GM21381 (cell line): ENCODE measurements around the gene PTRH2.

Experiments used
- ATAC-seq: cut with Tn5 transposase; IDR thresholded peaks from one replicate; pipeline ENCODE4 v1.9.1; 2021; ENCODE audit warnings: mild to moderate bottlenecking, moderate library complexity; ENCODE audit not compliant: unreplicated experiment

The PTRH2 gene

DNA sequence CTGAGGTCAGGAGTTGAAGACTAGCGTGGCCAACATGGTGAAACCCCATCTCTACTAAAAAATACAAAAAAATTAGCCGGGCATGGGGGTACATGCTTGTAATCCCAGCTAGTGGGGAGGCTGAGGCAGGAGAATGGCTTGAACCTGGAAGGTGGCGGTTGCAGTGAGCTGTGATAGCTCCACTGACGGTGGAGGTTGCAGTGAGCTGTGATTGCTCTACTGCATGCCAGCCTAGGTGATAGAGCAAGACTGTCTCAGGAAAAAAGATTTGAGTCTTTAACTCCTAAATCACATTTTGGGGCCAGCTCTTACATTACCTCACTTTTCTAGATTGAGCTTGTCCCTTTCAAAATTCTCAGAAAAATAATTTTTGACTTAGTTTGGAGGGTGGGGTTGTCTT lies 15.4 kb upstream of the PTRH2 start:
- ATAC-seq = no peak

DNA sequence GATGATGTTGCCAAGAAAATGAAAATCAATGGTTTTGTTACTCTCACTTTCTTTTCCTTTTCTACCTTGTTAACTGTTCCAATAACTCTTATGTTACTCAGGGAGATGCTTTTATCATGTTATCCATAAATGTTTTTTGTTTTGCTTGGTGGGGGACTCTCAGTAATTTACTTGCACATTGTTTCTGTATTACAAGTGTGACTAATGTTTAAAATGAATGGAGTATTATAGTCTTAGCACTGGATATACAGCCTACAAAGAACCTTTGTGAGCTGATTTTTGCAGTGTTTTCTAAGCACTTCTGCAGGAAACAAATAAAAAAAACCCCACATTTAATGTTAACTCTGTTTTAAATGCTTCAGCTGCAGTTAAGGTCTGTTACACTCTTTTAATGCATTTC lies 12.3 kb upstream of the PTRH2 start:
- no peak for ATAC-seq

DNA sequence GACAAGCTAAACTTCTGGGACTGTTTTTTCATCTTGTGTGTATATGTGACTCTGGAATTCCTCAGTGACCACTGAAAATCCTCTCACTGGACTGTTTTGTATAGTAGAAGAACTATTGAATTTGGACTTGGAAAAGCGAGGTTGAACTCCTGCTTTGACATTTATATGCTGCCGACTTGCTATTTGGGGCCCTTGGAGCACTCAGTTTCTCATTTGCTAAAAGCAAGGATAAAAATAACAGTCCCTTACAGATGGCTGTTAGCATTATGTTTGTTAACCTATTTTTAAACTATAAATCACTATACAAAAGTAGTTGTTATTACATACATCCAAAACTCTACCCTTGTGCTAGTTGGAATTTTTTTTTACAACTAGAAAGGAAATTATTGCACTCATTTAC lies 9.2 kb upstream of the PTRH2 start:
- no peak for ATAC-seq

DNA sequence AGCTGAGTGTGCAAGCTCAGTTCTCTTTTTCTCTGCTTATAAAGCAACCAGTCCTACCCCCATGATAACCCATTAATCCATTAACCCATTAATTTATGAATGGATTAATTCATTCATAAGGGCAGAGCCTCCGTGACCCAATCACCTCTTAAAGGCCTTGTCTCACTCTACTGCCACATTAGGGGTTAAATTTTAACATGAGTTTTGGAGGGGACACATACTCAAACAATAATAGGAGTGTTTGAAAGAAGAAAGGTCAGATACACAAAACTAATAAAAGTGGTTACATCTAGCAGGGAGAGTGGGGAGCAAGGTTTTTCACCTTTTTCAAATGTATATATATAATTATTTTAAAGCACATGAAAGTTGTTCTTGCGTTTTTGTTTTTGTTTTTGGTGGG lies 7.0 kb upstream of the PTRH2 start:
- no peak for ATAC-seq

DNA sequence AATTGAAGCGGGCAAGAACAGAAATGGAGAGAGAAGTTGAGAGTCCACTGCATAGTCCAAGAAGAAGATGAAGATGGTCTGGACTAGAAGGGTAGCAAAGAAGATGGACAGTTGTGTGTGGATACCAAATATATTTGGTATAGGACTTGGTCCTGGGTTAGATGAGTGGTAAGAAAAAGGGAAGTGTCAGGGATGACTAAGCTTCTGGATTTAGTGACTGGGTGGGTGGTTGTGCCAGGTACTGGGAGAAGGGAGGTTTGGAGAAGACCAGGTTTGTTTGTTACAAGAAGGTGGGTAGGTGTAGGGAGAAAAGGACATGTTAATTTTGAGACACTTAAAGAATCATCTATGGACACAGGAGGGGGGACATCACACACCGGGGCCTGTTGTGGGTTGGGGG lies 5.6 kb upstream of the PTRH2 start:
- no peak for ATAC-seq

DNA sequence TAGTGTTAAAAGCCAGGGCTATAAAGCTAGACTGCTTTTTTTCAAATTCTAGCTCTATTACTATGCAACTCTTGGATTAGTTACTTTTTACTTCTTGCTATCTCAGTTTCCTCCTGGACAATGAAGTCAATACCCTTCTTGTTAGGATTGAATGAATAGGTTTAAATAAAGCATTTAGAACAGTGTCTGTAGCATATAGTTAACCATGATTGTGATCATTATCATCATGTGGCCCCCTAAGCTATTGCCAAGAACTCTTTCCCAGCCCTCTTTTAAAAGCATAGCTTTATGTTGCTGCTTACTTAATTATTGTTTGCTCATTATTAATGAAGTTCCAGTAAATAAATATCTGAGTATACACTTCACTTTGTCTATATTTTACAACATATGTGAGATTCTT lies 4.7 kb upstream of the PTRH2 start:
- ATAC-seq = no peak

DNA sequence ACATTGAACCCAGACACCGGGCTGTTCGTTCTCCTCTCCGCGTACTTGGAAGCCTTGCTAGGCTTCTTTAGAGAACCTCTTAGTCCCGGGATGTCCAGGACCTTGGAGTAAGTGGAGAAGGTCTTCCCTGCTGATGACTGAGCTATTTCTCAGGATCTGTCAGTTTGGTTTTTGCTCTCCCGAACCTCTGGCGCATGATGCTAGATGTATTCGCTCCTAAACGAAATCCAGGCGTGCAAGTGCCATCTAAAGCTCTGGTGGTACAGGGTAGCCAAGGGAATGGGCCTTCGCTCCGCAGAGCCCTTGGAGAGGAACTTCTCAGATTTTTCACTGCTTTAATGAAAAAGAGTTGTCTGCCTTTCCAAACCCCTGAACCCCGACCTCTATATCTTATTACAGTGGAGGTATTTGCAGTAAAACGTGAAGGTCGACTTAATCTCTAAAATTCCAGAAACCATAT lies 771 bp upstream of the PTRH2 start:
- no peak for ATAC-seq

DNA sequence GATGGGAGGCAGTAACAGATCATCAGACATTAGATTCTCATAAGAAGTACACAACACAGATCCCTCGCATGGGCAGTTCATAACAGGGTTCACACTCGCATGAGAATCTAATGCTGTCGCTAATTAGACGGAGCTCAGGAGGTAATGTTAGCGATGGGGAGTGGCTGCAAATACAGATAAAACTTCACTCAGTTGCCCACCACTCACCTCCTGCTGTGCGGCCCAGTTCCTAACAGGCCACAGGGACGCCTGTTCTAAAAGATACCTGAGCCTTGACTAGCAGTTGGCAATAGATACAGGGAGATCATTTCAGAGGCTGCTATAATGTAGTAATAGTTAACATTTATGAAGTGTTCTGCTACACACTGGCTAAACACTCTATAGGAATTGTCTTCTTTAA lies 4.9 kb downstream of the PTRH2 start:
- no peak for ATAC-seq

DNA sequence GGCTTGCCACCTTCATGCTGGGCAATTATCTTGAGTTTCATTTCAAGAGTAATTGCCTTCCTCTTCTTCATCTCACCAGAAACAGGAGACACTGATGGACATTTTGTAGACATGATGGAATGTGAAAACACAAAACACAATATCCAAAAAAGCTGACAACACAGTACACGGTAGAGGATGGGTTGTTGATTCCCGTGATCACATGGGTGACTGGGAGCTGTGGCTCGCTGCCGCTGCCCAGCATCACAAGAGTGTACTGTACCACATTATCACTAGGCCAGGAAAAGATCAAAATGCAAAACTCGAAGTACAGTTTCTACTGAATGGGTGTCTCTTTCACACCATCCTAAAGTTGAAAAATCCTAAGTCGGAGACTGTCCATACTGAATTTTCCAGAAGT lies 7.4 kb downstream of the PTRH2 start:
- ATAC-seq = no peak

DNA sequence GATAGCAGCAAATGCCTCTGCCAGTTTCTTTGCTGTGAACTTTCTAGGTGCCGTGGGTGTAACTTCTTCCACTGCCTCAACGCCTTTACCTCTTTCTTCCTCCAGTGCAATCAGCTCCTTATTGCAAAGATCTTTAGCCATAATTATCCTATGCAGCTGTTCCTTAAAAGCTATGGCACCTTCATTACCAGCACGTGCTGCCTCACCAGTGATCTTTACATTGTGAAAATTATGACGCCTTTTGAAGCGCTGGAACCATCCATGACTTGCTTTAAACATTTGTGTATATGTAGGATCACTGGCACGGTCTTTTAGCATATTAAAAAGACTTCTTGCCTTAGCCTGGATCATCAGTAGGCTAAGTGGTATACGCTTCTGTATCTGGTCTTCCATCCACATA lies 8.0 kb downstream of the PTRH2 start:
- no peak for ATAC-seq

DNA sequence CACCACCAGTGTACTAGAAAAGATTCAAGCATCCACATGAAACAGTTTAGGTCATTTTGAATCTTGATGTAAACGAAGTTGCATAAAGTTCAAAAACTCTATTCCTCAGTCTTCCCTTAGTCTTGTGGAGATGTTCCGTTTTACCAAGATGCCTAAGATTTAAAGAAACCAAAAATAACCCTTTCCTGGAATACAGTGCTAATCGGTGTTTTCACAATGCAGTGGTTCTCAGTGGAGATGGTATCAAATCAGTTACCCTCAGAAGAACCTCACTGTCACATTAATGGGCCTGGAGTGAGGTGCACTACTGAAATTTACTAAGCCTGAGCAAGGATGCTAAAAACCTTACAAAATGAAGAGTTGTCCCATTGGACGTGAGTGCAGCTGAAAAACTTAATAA lies 9.1 kb downstream of the PTRH2 start:
- no peak for ATAC-seq

DNA sequence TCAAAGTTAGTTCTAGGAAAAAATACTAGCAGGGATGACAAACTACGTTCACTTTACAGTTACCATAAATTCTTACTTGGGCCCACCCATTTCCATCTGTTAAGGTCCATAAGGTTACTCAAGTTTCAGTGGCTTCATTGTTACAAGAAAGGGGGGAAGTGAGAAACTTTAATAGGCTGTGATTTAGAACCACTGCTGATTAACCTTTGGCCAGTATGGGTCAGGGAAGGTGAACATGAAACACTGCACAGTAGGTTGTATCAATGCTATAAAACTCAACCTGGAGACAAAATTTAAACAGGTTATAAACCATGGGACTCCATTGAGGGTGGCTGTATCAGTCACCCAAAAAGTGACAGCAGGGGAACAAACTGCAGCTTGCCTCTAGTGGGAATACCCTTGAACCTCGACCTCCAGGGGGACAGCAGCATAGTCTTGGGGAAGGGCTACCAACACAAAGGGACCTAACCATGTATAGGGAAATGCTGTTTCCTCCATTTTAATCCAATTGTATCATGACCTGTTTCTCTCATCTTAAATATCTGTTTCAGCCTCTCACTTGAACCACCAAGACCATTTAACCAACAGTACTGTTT lies 10.4 kb downstream of the PTRH2 start:
- ATAC-seq = no peak

DNA sequence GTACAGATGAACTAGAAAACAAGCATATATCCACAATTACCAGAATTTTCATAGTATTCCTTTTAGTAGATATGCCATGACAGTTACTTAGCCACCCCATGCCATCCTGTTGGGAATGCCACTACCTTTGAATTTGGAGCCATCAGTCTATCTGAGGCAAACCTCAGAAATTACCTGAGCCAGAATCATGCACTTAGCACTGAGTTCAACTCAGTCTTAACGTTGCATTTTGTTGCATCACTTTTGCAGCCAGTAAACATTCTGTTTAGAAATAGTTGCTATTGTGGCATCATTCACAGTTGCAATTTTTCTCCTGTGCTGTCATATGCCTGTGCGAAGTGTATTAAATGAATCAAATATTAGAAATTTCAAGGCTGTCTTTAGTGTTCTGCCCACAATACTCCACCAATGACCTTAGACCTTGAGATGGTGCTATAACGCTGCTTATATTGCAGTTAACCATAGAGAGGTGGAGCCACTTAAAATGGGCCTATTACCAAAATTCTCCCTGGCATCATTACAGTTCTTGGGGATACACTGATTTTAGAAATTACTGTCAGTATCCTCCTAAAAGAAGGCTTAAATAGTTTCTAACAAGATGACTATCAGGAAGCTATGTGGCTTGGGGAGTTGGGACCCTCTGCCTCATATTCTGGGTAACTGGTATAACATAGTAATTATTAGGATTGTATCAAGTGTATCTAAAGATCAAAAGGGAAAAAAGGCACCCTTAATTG lies 11.1 kb downstream of the PTRH2 start:
- ATAC-seq = no peak

DNA sequence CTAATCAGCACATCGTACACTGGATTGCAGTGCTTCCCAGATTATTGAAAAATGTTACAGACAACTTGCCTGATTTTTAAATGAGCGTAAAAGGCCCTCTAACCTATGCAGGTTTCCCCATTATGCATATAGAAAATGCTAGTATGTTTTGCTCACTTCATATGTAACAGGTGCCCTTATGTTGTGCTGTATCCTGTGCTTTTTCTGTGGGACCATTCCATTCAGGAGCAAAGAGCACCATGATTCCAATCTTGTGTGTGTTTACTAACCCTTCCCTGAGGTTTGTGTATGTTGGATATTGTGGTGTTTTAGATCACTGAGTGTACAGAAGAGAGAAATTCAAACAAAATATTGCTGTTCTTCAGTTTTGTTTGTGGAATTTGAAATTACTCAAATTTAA lies 12.9 kb downstream of the PTRH2 start:
- ATAC-seq = no peak

DNA sequence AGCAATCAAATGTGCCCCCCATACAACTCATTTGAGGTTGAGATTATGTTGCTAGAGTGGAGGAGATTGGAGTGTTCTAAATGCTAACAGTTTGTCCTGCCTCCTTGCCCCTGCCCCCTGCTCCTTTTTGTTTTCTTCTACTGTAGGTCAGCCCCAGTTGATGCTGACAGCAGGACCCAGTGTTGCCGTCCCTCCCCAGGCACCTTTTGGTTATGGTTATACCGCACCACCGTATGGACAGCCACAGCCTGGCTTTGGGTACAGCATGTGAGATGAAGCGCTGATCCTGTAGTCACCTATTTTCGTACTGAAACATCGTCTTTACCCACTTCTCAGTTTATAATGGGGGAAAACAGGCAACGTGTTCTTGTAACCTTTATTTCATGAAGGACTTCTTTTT lies 13.6 kb downstream of the PTRH2 start:
- ATAC-seq = no peak

DNA sequence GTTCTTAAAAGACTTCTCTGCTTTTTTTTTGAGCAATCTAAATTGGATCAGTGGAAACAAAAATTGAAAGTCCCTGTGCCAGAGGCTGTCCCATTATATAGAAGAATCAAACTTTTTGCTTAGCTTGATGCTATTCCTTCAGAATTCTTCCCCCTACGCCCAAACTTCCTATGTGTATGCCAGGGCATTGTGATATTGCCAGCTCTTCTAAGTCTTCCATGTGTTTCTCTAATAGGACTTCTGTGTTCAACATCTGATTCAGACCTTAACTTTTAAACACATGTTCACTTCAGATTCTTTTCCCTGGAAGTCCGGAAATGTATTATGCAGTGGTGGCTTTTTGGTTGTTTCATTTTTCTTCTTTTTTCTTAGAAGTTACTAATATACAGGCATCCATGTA lies 18.7 kb downstream of the PTRH2 start:
- ATAC-seq = no peak

DNA sequence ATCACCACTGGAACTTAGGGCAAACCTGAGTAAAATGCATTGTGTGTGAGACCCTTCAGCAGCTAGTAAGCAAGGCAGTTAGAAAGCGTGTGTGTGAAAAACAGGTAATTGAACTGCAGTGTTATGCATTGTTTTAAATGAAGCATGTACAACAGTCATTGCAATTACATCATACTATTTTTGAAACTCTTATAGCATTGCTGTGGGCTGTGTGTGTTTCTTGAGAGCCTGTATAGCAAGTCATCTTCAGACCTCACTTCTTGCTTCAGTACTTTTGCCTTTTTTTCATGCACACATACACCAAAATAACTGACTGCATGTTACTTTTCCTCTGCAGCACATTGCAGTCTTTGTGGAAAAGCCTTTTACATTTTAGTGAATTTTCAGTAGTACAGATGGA lies 19.2 kb downstream of the PTRH2 start:
- ATAC-seq = no peak

DNA sequence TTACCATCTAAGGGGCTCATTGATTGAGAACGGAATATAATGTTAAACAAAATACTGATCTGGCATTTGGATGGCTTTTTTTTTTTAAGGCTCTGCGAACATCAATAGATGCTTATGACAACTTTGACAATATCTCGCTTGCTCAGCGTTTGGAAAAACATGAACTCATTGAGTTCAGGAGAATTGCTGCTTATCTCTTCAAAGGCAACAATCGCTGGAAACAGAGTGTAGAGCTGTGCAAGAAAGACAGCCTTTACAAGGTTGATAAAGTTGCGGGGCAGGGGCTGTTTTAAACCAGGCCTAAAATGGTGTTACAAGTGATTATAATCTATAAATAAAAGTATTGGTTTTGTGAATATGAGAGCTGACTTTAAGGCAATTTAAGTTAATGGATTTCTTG lies 22.3 kb downstream of the PTRH2 start:
- ATAC-seq = no peak

DNA sequence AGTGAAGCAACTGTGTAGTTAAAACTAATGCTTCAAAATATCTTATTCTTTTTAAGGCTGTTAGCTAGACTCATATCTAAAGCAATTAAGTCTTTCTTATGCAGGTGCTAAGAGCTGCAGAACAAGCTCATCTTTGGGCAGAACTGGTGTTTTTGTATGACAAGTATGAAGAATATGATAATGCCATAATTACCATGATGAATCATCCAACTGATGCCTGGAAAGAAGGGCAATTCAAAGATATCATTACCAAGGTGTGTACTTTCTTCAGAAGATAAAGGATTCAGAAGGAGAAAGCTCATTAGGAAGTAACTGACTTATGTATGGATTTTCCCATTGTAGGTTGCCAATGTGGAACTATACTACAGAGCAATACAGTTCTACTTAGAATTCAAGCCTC lies 23.9 kb downstream of the PTRH2 start:
- no peak for ATAC-seq

DNA sequence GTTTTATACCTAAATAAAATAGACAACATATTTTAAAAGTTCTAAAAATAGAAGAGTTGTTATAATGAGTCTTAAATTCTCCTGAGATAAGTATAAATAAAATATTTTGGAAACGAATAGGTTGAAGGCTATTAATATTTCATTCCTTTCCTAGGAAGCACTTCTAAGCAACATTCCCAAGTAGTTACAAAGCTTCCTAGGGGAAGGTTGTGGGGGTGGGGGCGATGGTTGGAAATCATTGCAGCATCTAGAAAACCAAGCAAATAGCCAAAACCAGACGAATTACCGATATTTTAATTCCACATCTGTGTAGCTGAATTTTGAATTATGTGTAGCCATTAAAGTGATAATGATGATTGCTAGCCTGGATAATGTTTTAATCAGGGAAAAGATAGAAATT lies 26.9 kb downstream of the PTRH2 start:
- no peak for ATAC-seq

DNA sequence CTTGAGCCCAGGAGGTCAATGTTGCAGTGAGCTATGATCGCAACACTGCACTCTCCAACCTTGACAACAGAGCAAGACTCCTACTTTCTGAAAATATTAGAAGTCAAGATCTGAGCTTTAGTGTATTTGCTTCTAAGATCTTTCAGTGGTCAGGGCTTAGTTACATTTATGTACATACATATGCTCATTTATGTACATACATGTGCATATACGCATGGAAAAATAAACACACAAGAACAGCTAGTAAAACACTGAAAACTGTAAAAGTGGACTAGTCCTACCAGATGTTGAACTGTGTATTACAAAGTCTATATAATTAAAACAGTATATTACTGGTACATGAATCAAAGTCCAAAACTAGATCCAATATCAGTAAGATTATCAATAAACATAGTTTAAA lies 28.3 kb downstream of the PTRH2 start:
- no peak for ATAC-seq

DNA sequence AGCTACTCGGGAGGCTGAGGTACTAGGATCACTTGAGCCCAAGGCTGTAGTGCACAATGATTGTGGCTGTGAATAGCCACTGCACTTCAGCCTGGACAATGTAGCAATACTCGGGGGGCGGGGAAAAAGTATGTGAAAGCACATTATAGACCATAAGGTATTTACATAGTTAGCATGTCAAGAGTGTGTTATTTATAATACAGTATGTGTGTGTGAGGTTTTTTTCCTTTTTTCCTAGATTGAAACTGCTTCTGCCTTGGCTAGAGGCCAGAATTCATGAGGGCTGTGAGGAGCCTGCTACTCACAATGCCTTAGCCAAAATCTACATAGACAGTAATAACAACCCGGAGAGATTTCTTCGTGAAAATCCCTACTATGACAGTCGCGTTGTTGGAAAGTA lies 30.5 kb downstream of the PTRH2 start:
- ATAC-seq = no peak

DNA sequence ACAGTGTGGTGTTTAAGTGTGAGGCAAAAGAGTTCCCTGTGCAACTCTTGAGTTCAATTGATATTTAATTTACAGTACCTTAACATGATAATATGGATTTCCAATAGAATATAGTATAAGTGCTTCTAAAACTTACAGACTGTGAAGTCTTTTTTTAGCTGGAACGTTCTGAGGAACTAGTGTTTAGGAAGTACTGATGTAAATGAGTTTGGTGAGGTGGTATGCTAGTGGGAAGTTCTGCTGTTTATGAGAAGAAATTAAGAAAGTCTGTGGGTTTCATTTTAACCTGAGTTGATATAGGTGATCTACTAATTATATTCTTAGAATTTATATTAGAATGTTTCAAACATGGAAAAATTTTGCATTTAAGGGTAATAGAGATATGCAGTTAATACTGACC lies 32.0 kb downstream of the PTRH2 start:
- no peak for ATAC-seq
